PFSK-1 (cell line): ENCODE results near the gene CD28.

Experiments
- FOXP2 ChIP-seq: optimal IDR thresholded peaks from 2 replicates; pipeline ENCODE3; 2011; ENCODE audit warnings: borderline replicate concordance, control low read depth, inconsistent platforms; ENCODE audit not compliant: insufficient read depth; ENCODE audit errors: extremely low read length, extremely low read depth
- POLR2AphosphoS5 ChIP-seq: IDR thresholded peaks from 2 replicates; pipeline ENCODE4 v1.6.1; 2012; ENCODE audit warnings: low read depth, mild to moderate bottlenecking, control low read depth, low read length, moderate library complexity
- REST ChIP-seq, 2 experiments: IDR thresholded peaks; 2 replicates each; pipeline versions ENCODE4 v1.6.1 to v1.8.0; 2011 to 2012; ENCODE audit warnings: low read depth in 2 of 2, low read length in 2 of 2, control low read depth in 1 of 2, inconsistent platforms in 1 of 2, mild to moderate bottlenecking in 1 of 2, moderate library complexity in 1 of 2; ENCODE audit not compliant: insufficient read depth in 1 of 2
- SIN3A ChIP-seq: IDR thresholded peaks from 2 replicates; pipeline ENCODE4 v1.6.1; 2012; ENCODE audit warnings: mild to moderate bottlenecking, low read length, moderate library complexity, borderline replicate concordance; ENCODE audit not compliant: insufficient read depth
- TAF1 ChIP-seq: IDR thresholded peaks from 2 replicates; pipeline ENCODE4 v1.6.1; 2012; ENCODE audit warnings: low read length, control low read depth, borderline replicate concordance; ENCODE audit not compliant: insufficient read depth

Gene CD28

GRCh38 chr2:203782262-203782976, 76.0 kb downstream of the CD28 start:
- no peak for TF ChIP-seq SIN3A
- no peak for TF ChIP-seq POLR2AphosphoS5
- TF ChIP-seq FOXP2 = no peak
- TF ChIP-seq TAF1 = no peak
- no peak for TF ChIP-seq REST (IDR thresholded peaks at IDR 0.05; ENCODE audit: insufficient read depth in 1 of 2, low read depth in 2 of 2, low read length in 2 of 2)

- TF ChIP-seq REST (IDR thresholded peaks at IDR 0.05; ENCODE audit: insufficient read depth in 1 of 2, low read depth in 2 of 2, low read length in 2 of 2) = no peak
- no peak for TF ChIP-seq FOXP2
- no peak for TF ChIP-seq TAF1
- no peak for TF ChIP-seq SIN3A
- TF ChIP-seq POLR2AphosphoS5 = no peak
These were observed 77.2 kb downstream of the CD28 start for GRCh38 chr2:203783496-203784203.

- no peak for TF ChIP-seq FOXP2
- TF ChIP-seq REST (IDR thresholded peaks at IDR 0.05; ENCODE audit: insufficient read depth in 1 of 2, low read depth in 2 of 2, low read length in 2 of 2) = no peak
- TF ChIP-seq TAF1 = no peak
- TF ChIP-seq SIN3A = no peak
- no peak for TF ChIP-seq POLR2AphosphoS5
These were observed 80.3 kb downstream of the CD28 start for GRCh38 chr2:203786549-203787351.

- TF ChIP-seq POLR2AphosphoS5 = no peak
- TF ChIP-seq TAF1 = no peak
- no peak for TF ChIP-seq FOXP2
- TF ChIP-seq REST (IDR thresholded peaks at IDR 0.05; ENCODE audit: insufficient read depth in 1 of 2, low read depth in 2 of 2, low read length in 2 of 2) = no peak
- TF ChIP-seq SIN3A = no peak
These were observed 81.5 kb downstream of the CD28 start for GRCh38 chr2:203787979-203788378.
